ENCODE measurements around the gene HPS1. TPM values are rescaled to one million over a fixed set of nuclear protein-coding genes. Genes with fewer than 3 reads are reported as not detected.

Gene HPS1
- polyA plus RNA-seq, 1 of the 3 experiments (the other 2 are of a cell fraction), result 41.4 TPM

DNA sequence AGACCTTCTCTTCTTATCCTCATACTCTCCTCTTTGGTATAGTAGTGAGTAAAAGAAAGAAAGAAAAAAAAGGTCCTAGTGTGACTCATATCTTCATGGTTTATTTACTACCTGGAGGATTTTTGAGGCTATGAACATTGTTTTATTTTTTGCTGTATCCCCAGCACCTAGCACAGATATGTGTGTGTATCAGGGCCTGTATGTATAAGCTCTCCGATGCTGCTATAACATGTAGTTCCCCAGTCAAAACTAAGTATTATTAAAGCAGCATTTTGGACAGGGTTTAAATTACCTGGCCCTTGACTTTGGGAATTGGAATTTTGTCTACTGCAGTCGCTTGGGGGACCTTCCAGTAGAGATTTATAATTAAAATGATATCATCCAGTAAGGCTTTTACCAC is 78.1 kb downstream of the HPS1 start:
- Histone ChIP-seq H3K9ac (no peak overlapping the region), H3K36me3 (replicated peaks in 1 of 2; ENCODE audit: control insufficient read depth in 1 of 2, insufficient read depth in 2 of 2, low read length in 1 of 2) (no peaks in the 10 kb centered on the region), H3K4me2 (no peak overlapping the region), H3K4me3 (ENCODE audit: low read depth in 2 of 2, low read length in 1 of 2) (no peak overlapping the region), H3K79me2 (ENCODE audit: insufficient read depth) (no peaks in the 10 kb centered on the region), H3K27me3 (ENCODE audit: insufficient read depth) (no peaks in the 10 kb centered on the region), H3K4me1 (ENCODE audit: control insufficient read depth in 1 of 2, insufficient read depth in 2 of 2, low read depth in 1 of 2, low read length in 1 of 2) (peaks cover 0 to 10% of the 10 kb centered on the region in 2 experiments; a peak in 2 of 4 replicates), H3K9me2 (no peaks in the 10 kb centered on the region), H4K20me1 (ENCODE audit: insufficient read depth) (no peaks in the 10 kb centered on the region), H3K9me3 (no peaks in the 10 kb centered on the region), H3F3A (replicated peaks; ENCODE audit: insufficient read depth) (no peaks in the 10 kb centered on the region), H3K27ac (ENCODE audit: low read depth in 2 of 2, low read length in 1 of 2) (no peak overlapping the region), H2AFZ (ENCODE audit: low read depth) (no peak overlapping the region)
- DNase-seq, result no peak
- ChIA-PET CTCF (no interaction called here), POLR2A (no interaction called here)
- no peak for TF ChIP-seq CHD2 (IDR thresholded peaks at IDR 0.05; ENCODE audit: low read length, partially characterized antibody)
- TF ChIP-seq MXI1 (IDR thresholded peaks at IDR 0.05; ENCODE audit: low read depth, low read length), result no peak
- TF ChIP-seq RFX5 (IDR thresholded peaks at IDR 0.05; ENCODE audit: low read length), result no peak
- TF ChIP-seq JUND (IDR thresholded peaks at IDR 0.05), result no peak
- TF ChIP-seq, protein P1, sequence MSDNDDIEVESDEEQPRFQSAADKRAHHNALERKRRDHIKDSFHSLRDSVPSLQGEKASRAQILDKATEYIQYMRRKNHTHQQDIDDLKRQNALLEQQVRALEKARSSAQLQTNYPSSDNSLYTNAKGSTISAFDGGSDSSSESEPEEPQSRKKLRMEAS (IDR thresholded peaks at IDR 0.05; ENCODE audit: low read depth), result no peak
- no peak for TF ChIP-seq ELF1 (IDR thresholded peaks at IDR 0.05)
- TF ChIP-seq MEF2A (IDR thresholded peaks at IDR 0.05; ENCODE audit: borderline replicate concordance, low read depth), result no peak
- 61% methylated on average over 2 of the region's 2 CpGs for WGBS (ENCODE audit: low lambda C conversion rate)

DNA sequence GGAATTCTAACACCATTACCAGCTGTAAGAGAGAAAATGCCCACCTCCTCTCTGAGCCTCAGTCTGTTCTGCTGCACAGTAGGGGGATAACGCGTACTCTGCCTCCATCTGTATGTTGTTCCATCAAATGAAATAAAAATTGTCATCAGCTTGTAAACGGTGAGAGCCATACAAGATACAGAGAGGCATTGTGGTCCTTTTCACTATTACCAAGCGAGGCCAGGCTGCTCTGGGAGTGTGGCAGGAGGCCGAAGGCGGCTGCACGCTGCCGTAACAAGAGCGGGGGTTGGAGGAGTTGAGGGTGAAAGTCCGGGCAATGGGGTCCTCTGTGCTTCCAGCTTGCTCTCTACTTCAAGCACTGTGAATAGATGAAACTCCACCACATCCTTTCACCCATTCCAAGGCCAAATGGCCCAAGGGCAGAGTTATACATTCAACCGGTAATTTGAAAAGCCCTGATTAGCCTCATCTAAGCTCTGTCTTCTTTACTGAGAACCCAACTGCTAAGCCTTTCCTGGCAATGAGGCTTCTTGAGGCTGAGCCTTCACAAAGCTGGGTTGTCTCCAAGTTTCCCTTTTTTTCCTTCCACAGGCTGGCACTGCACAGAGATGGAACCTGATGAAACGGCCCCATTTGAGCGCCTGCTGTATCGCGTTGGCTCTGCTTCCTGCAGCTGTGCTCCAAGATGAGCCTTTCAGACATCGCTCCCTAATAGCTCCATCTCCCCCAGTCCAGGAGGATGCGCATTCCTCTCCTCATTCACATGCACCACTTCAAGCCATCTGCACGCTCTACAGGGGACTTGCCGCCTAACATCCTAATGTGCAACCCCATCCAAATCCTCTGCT is 78.9 kb downstream of the HPS1 start:
- H3K9me2 ChIP-seq, result no peaks in the 10 kb centered on the region
- H3K27me3 ChIP-seq (ENCODE audit: insufficient read depth), result no peaks in the 10 kb centered on the region
- H3K4me1 ChIP-seq (ENCODE audit: control insufficient read depth in 1 of 2, insufficient read depth in 2 of 2, low read depth in 1 of 2, low read length in 1 of 2), result peaks cover 0 to 6% of the 10 kb centered on the region in 2 experiments; a peak in 2 of 4 replicates
- H3K9me3 ChIP-seq, result no peaks in the 10 kb centered on the region
- no peak for DNase-seq
- no peak overlapping the region for H3K9ac ChIP-seq
- no peak overlapping the region for H3K27ac ChIP-seq (ENCODE audit: low read depth in 2 of 2, low read length in 1 of 2)
- H2AFZ ChIP-seq (ENCODE audit: low read depth), result no peak overlapping the region
- ChIA-PET POLR2A (no interaction called here), CTCF (no interaction called here)
- H3K4me3 ChIP-seq (ENCODE audit: low read depth in 2 of 2, low read length in 1 of 2), result no peak overlapping the region
- H3F3A ChIP-seq (replicated peaks; ENCODE audit: insufficient read depth), result no peaks in the 10 kb centered on the region
- TF ChIP-seq GATA2 (CRISPR knock-in tag; IDR thresholded peaks at IDR 0.05), result no peak
- TF ChIP-seq MXI1 (IDR thresholded peaks at IDR 0.05; ENCODE audit: low read depth, low read length), result no peak
- TF ChIP-seq TCF12 (IDR thresholded peaks at IDR 0.05), result no peak
- TF ChIP-seq SIN3A (IDR thresholded peaks at IDR 0.05; ENCODE audit: borderline replicate concordance, low read depth, low read length), result no peak
- WGBS (ENCODE audit: low lambda C conversion rate), result 83% methylated on average over 19 of the region's 19 CpGs
- H3K4me2 ChIP-seq, result no peak overlapping the region
- H3K36me3 ChIP-seq (replicated peaks in 1 of 2; ENCODE audit: control insufficient read depth in 1 of 2, insufficient read depth in 2 of 2, low read length in 1 of 2), result no peaks in the 10 kb centered on the region
- H3K79me2 ChIP-seq (ENCODE audit: insufficient read depth), result no peaks in the 10 kb centered on the region
- H4K20me1 ChIP-seq (ENCODE audit: insufficient read depth), result no peaks in the 10 kb centered on the region

Small RNAs within 50 kb of the gene (small RNA-seq; reads per million reads assigned to genes)
- 0 to 0.20 (median 0) reads per million in 7 experiments for gene MIR4685

Other genes starting within 250 kb of the HPS1 start
- gene LOXL4, start 178.7 kb downstream of the HPS1 start, polyA plus RNA-seq (2012; rRNA removed), result 1.4 and 1.7 TPM in 2 replicates
- gene PYROXD2, start 31.8 kb downstream of the HPS1 start, polyA plus RNA-seq (2012; rRNA removed), result 26.5 and 26.7 TPM in 2 replicates

Measured in SK-N-SH (cell line).